GM12873 (cell line): ENCODE measurements around the gene TMEM95.

Experiments used
- CTCF ChIP-seq: IDR thresholded peaks from 2 replicates; pipeline ENCODE4 v1.5.1; 2012; ENCODE audit warnings: low read depth, mild to moderate bottlenecking, moderate library complexity, low read length, control low read depth; ENCODE audit not compliant: insufficient read depth; ENCODE audit errors: missing control alignments

Gene TMEM95

DNA sequence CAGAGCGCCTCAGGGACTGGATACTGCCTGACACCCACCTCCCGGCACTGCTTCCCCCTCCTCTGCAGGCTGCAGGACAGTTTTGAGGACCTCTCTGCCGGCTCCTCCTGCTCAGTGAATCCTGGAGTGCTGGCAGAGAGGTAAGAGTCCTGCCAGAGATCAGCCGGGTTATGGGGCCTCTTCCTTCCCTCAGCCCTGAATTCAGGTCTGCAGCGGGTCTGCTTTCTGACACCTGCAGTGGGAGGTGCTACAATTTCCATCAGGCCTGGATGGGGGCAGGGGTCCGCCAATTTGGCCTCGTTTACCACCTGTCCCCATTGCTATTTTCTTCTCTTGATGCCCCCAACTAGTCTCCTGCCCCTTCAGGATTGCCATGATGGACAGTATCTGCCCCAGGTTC, 22.8 kb upstream of the TMEM95 start:
- no peak for TF ChIP-seq CTCF

GRCh38 chr17:7334938-7335538, 19.9 kb upstream of the TMEM95 start:
- no peak for TF ChIP-seq CTCF

DNA sequence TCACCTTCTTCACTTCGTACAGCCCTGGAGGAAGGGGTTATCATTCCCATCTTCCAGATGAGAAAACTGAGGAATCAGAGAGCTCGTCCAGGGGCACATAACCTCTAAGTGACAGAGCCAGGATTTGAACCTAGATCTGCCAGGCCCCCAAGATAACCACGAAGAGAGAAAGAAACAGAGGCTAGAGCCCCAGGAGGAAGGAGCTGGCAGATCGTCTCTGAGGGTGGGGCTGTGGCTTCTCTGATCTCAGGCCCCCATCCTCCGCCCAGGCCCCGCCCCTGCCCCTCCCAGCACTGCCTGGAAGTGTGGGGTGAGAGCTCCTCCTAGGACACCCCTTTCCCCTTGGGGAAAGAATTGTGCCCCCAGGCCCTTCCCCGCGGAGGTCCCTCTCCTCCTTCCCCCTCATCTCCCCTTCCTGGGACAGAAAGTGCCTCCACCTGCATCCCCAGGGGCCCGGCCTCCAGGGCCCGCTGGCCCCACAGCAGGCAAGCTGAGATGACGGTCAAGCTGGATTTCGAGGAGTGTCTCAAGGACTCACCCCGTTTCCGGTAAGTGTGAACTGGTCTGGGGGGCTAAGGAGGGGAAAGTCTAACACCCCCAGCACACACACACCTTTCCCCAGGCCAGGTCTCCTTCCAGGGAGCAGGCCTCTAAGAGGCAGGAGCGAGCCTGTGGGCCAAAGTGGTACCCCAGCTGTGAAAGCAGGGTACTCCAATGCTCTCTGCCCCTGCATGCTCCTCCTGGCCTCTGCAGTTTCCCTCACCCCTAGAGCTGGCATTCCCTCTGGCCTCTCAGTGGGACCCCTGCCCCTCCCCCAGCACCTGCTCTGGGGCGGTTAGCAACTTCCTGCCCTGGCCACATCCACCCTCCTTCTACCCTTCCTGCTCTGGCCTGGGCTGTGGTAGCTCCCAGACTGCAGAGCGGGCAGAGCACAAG, 18.4 kb upstream of the TMEM95 start, which contains the start of gene ACAP1:
Gene ACAP1, plus strand, starts transcription at position 290 of the 936 bp plus-strand sequence. Its CDS starts 206 bp downstream, at position 496.
- no peak for TF ChIP-seq CTCF

- TF ChIP-seq CTCF = no peak
Measured at GRCh38 chr17:7340179-7340578, 14.8 kb upstream of the TMEM95 start.

GRCh38 chr17:7341842-7342241, 13.1 kb upstream of the TMEM95 start:
- TF ChIP-seq CTCF = no peak

GRCh38 chr17:7343250-7343649, 11.7 kb upstream of the TMEM95 start:
- TF ChIP-seq CTCF = no peak
